Measurements from ENCODE around the gene EIF3F.

The EIF3F gene

GRCh38 chr11:7986768-7987559 is at the start of gene EIF3F:
TSS of gene EIF3F (plus strand) at chr11:7987337. CDS start at chr11:7987353, 16 bp downstream.
- Mint-ChIP-seq H3K4me3 (peak within 1 kb of the TSS; percentile 99), H3K27ac (peak within 1 kb of the TSS; percentile 99 to 100), H3K4me1 (peaks cover 41% of the 10 kb centered on the region), H3K9me3 (no peaks in the 10 kb centered on the region), H3K27me3 (no peaks in the 10 kb centered on the region)
- peak; percentile 98 for ATAC-seq
- DNase-seq = peak; percentile 86 to 94

- H3K27me3 Mint-ChIP-seq = peaks cover 21% of the 10 kb centered on the region
- peaks cover 11 to 28% of the 10 kb centered on the region in 2 donors for H3K9me3 Mint-ChIP-seq
- DNase-seq (no peak), ATAC-seq (no peak)
- H3K27ac Mint-ChIP-seq = no peak overlapping the region
- no peak overlapping the region for H3K4me3 Mint-ChIP-seq
- H3K4me1 Mint-ChIP-seq = no peaks in the 10 kb centered on the region
Observed at GRCh38 chr11:7941146-7941545, 46.0 kb upstream of the EIF3F start.

GRCh38 chr11:7941608-7942007 is 45.5 kb upstream of the EIF3F start, which contains the start of gene OR10A3:
TSS of gene OR10A3 (minus strand) at chr11:7941708. CDS start at chr11:7939520, 2,188 bp downstream.
- no peak within 1 kb of the TSS for H3K4me3 Mint-ChIP-seq
- no peak within 1 kb of the TSS for H3K27ac Mint-ChIP-seq
- no peaks in the 10 kb centered on the region for H3K4me1 Mint-ChIP-seq
- no peak for DNase-seq
- ATAC-seq = no peak
- peaks cover 21% of the 10 kb centered on the region for H3K27me3 Mint-ChIP-seq
- H3K9me3 Mint-ChIP-seq = peaks cover 11 to 28% of the 10 kb centered on the region in 2 donors

- Mint-ChIP-seq H3K27me3 (peaks cover 21% of the 10 kb centered on the region), H3K4me3 (no peak overlapping the region), H3K4me1 (no peaks in the 10 kb centered on the region), H3K9me3 (peaks cover 11 to 28% of the 10 kb centered on the region in 2 donors), H3K27ac (no peak overlapping the region)
- no peak for ATAC-seq
- no peak for DNase-seq
Observed at GRCh38 chr11:7944123-7944522, 43.0 kb upstream of the EIF3F start.

GRCh38 chr11:7949934-7950333 is 37.2 kb upstream of the EIF3F start:
- Mint-ChIP-seq H3K4me1 (no peaks in the 10 kb centered on the region), H3K4me3 (no peak overlapping the region), H3K27ac (no peak overlapping the region), H3K9me3 (no peaks in the 10 kb centered on the region), H3K27me3 (peaks cover 14% of the 10 kb centered on the region)
- ATAC-seq (no peak), DNase-seq (no peak)

GRCh38 chr11:7955191-7955590 is 31.9 kb upstream of the EIF3F start:
- Mint-ChIP-seq H3K4me1 (no peaks in the 10 kb centered on the region), H3K27ac (no peak overlapping the region), H3K9me3 (no peaks in the 10 kb centered on the region), H3K4me3 (no peak overlapping the region), H3K27me3 (peaks cover 33% of the 10 kb centered on the region)
- DNase-seq (no peak), ATAC-seq (no peak)

GRCh38 chr11:7964261-7964660 is 22.9 kb upstream of the EIF3F start:
- Mint-ChIP-seq H3K4me3 (no peak overlapping the region), H3K4me1 (no peaks in the 10 kb centered on the region), H3K27me3 (peaks cover 45% of the 10 kb centered on the region), H3K9me3 (no peaks in the 10 kb centered on the region), H3K27ac (no peak overlapping the region)
- no peak for ATAC-seq
- DNase-seq = no peak

- H3K27me3 Mint-ChIP-seq = peaks cover 39% of the 10 kb centered on the region
- no peak overlapping the region for H3K27ac Mint-ChIP-seq
- no peaks in the 10 kb centered on the region for H3K4me1 Mint-ChIP-seq
- H3K9me3 Mint-ChIP-seq = no peaks in the 10 kb centered on the region
- DNase-seq = no peak
- ATAC-seq = no peak
- H3K4me3 Mint-ChIP-seq = no peak overlapping the region
Observed at GRCh38 chr11:7964873-7965272, 22.3 kb upstream of the EIF3F start.

- no peak within 1 kb of the TSS for H3K27ac Mint-ChIP-seq
- H3K9me3 Mint-ChIP-seq = no peaks in the 10 kb centered on the region
- DNase-seq (no peak), ATAC-seq (no peak)
- H3K27me3 Mint-ChIP-seq = peaks cover 38% of the 10 kb centered on the region
- no peaks in the 10 kb centered on the region for H3K4me1 Mint-ChIP-seq
- no peak within 1 kb of the TSS for H3K4me3 Mint-ChIP-seq
Observed at GRCh38 chr11:7965386-7965785, 21.8 kb upstream of the EIF3F start, which contains the start of gene NLRP10. TSS of gene NLRP10 (minus strand) at chr11:7965447. CDS start at chr11:7963495, 1,952 bp downstream.

GRCh38 chr11:7967097-7967496 is 20.0 kb upstream of the EIF3F start:
- no peak for ATAC-seq
- Mint-ChIP-seq H3K27me3 (peaks cover 38% of the 10 kb centered on the region), H3K4me3 (no peak overlapping the region), H3K27ac (no peak overlapping the region), H3K9me3 (no peaks in the 10 kb centered on the region), H3K4me1 (no peaks in the 10 kb centered on the region)
- DNase-seq = no peak

- Mint-ChIP-seq H3K9me3 (no peaks in the 10 kb centered on the region), H3K27ac (peak overlapping the region in 1 of 2 donors; percentile 28), H3K4me1 (no peaks in the 10 kb centered on the region), H3K27me3 (peaks cover 38% of the 10 kb centered on the region), H3K4me3 (no peak overlapping the region)
- ATAC-seq (no peak), DNase-seq (no peak)
Observed at GRCh38 chr11:7967826-7968225, 19.3 kb upstream of the EIF3F start.

GRCh38 chr11:7968686-7969085 is 18.5 kb upstream of the EIF3F start:
- Mint-ChIP-seq H3K27me3 (peaks cover 38% of the 10 kb centered on the region), H3K9me3 (no peaks in the 10 kb centered on the region), H3K4me1 (no peaks in the 10 kb centered on the region)

GRCh38 chr11:7969756-7970646 is 17.1 kb upstream of the EIF3F start:
- no peak overlapping the region for H3K4me3 Mint-ChIP-seq
- no peaks in the 10 kb centered on the region for H3K4me1 Mint-ChIP-seq
- DNase-seq (no peak), ATAC-seq (no peak)
- H3K9me3 Mint-ChIP-seq = no peaks in the 10 kb centered on the region
- H3K27me3 Mint-ChIP-seq = peaks cover 28% of the 10 kb centered on the region
- H3K27ac Mint-ChIP-seq = no peak overlapping the region

More at GRCh38 chr11:7968686-7969085, 18.5 kb upstream of the EIF3F start:
- DNase-seq (no peak), ATAC-seq (no peak)
- H3K27ac Mint-ChIP-seq = no peak overlapping the region
- H3K4me3 Mint-ChIP-seq = no peak overlapping the region

- Mint-ChIP-seq H3K27ac (no peak overlapping the region), H3K4me3 (no peak overlapping the region), H3K27me3 (peaks cover 17% of the 10 kb centered on the region), H3K9me3 (no peaks in the 10 kb centered on the region), H3K4me1 (no peaks in the 10 kb centered on the region)
- DNase-seq (no peak), ATAC-seq (no peak)
Observed at GRCh38 chr11:7971846-7972245, 15.3 kb upstream of the EIF3F start.

GRCh38 chr11:7973011-7973410 is 14.1 kb upstream of the EIF3F start:
- no peak for DNase-seq
- ATAC-seq = no peak

GRCh38 chr11:7974668-7975067 is 12.5 kb upstream of the EIF3F start:
- no peaks in the 10 kb centered on the region for H3K27me3 Mint-ChIP-seq
- H3K4me1 Mint-ChIP-seq = no peaks in the 10 kb centered on the region
- ATAC-seq = no peak
- no peak overlapping the region for H3K4me3 Mint-ChIP-seq
- DNase-seq = no peak
- H3K27ac Mint-ChIP-seq = peak overlapping the region in 1 of 2 donors; percentile 87
- no peaks in the 10 kb centered on the region for H3K9me3 Mint-ChIP-seq

More at GRCh38 chr11:7973011-7973410, 14.1 kb upstream of the EIF3F start:
- H3K27ac Mint-ChIP-seq = no peak overlapping the region
- no peak overlapping the region for H3K4me3 Mint-ChIP-seq
- no peaks in the 10 kb centered on the region for H3K9me3 Mint-ChIP-seq
- peaks cover 9% of the 10 kb centered on the region for H3K27me3 Mint-ChIP-seq
- H3K4me1 Mint-ChIP-seq = no peaks in the 10 kb centered on the region
